Endothelial cell of umbilical vein (primary cell): ENCODE data around the gene OLFML2A. TPM values are rescaled to one million over a fixed set of nuclear protein-coding genes. Genes with fewer than 3 reads are reported as not detected.
A peak's percentile ranks its signal among the peaks of the same experiment; 100 is the strongest.

Experiments
- BruUV-seq: library from RNA; stranded (reverse); fragments of 400-500 nt; replicated peaks from 2 replicates; lab custom pipeline; 2021; lab: Mats Ljungman, UMichigan
- CTCF ChIA-PET: fragments of 300-600, 350-600 bp; sonication (Branson Sonifier 250); formaldehyde crosslinking; loops from one replicate; lab custom pipeline; 2021; ENCODE audit warnings: antibody characterized with exemption, inconsistent platforms; lab: Charles Lee
- POLR2A ChIA-PET: fragments of 300-600, 350-600 bp; sonication (Branson Sonifier 250); formaldehyde crosslinking; loops from one replicate; lab custom pipeline; 2021; ENCODE audit warnings: antibody characterized with exemption, inconsistent platforms; lab: Charles Lee
- DNase-seq: peaks from one replicate; pipeline ENCODE4 v3.0.0-alpha.2; 2011; ENCODE audit warnings: low read depth, low spot score
- FAIRE-seq: peaks from 2 replicates; lab custom pipeline; 2011; peaks lifted over from hg19 to GRCh38; lab: Jason Lieb, UNC
- H2AFZ ChIP-seq: 2 replicates; pipeline ENCODE4 v1.6.0; 2012; ENCODE audit warnings: low read depth, low read length, control low read depth, inconsistent platforms
- H3K27ac ChIP-seq: 2 replicates; pipeline ENCODE4 v1.5.1; 2011; ENCODE audit warnings: low read depth, mild to moderate bottlenecking, control low read depth, low read length, moderate library complexity; ENCODE audit not compliant: insufficient read depth
- H3K27me3 ChIP-seq, 2 experiments: 2 replicates each; pipeline versions ENCODE4 v1.6.0 to v1.6.1; 2011; ENCODE audit warnings: low read length in 2 of 2, mixed read lengths in 1 of 2; ENCODE audit not compliant: control insufficient read depth in 2 of 2, insufficient read depth in 2 of 2
- H3K36me3 ChIP-seq, 2 experiments: 2 replicates in 1 of 2; 3 replicates in 1 of 2; pipeline ENCODE4 v1.5.1; 2011; ENCODE audit warnings: low read length in 2 of 2, mild to moderate bottlenecking in 1 of 2, moderate library complexity in 1 of 2; ENCODE audit not compliant: control insufficient read depth in 2 of 2, insufficient read depth in 2 of 2; ENCODE audit errors: extremely low read depth in 1 of 2
- H3K4me1 ChIP-seq: 3 replicates; pipeline ENCODE4 v1.5.1; 2011; ENCODE audit warnings: mild to moderate bottlenecking, low read length; ENCODE audit not compliant: control insufficient read depth, insufficient read depth; ENCODE audit errors: extremely low read depth
- H3K4me2 ChIP-seq: 2 replicates; pipeline ENCODE4 v1.6.1; 2011; ENCODE audit warnings: low read length, control low read depth, mixed read lengths; ENCODE audit not compliant: insufficient read depth
- H3K4me3 ChIP-seq, 3 experiments: fragments of 200-600 bp in 1 of 3; sonication (generic), shearing (Covaris generic) in 1 of 3; replicated peaks in 1 of 3; 2 replicates each; pipeline ENCODE4 v1.5.1; 2011 to 2016; ENCODE audit warnings: control low read depth in 3 of 3, low read length in 3 of 3, mild to moderate bottlenecking in 2 of 3, inconsistent platforms in 1 of 3, low read depth in 1 of 3, moderate library complexity in 1 of 3; ENCODE audit not compliant: insufficient read depth in 1 of 3
- H3K79me2 ChIP-seq: 2 replicates; pipeline ENCODE4 v1.6.0; 2012; ENCODE audit warnings: low read length, inconsistent platforms; ENCODE audit not compliant: control insufficient read depth, insufficient read depth
- H3K9ac ChIP-seq: replicated peaks from 2 replicates; pipeline ENCODE3; 2011; ENCODE audit warnings: low read length, control low read depth; ENCODE audit not compliant: insufficient read depth; ENCODE audit errors: extremely low read depth
- H3K9me1 ChIP-seq: replicated peaks from 3 replicates; pipeline ENCODE4 v1.6.0; 2011; ENCODE audit warnings: mild to moderate bottlenecking, low read length; ENCODE audit not compliant: control insufficient read depth, insufficient read depth; ENCODE audit errors: extremely low read depth
- H3K9me3 ChIP-seq: replicated peaks from 2 replicates; pipeline ENCODE4 v1.5.1; 2012; ENCODE audit warnings: low read length, inconsistent platforms; ENCODE audit not compliant: control insufficient read depth, insufficient read depth
- H4K20me1 ChIP-seq: replicated peaks from 2 replicates; pipeline ENCODE3; 2011; ENCODE audit warnings: mild to moderate bottlenecking, low read length; ENCODE audit not compliant: control insufficient read depth, insufficient read depth; ENCODE audit errors: extremely low read depth
- EZH2 ChIP-seq: IDR thresholded peaks from 2 replicates; pipeline ENCODE4 v1.6.1; 2012; ENCODE audit warnings: borderline replicate concordance, low read depth, mild to moderate bottlenecking, moderate library complexity, low read length, inconsistent platforms; ENCODE audit not compliant: severe bottlenecking
- FOS ChIP-seq: IDR thresholded peaks from 2 replicates; pipeline ENCODE4 v1.6.1; 2011; ENCODE audit warnings: mild to moderate bottlenecking, low read length, moderate library complexity, borderline replicate concordance; ENCODE audit not compliant: insufficient read depth
- GATA2 ChIP-seq: IDR thresholded peaks from 2 replicates; pipeline ENCODE4 v1.7.0; 2011; ENCODE audit warnings: low read depth, mild to moderate bottlenecking, moderate library complexity, mixed read lengths, low read length; ENCODE audit not compliant: insufficient read length, insufficient read depth
- JUN ChIP-seq: IDR thresholded peaks from 2 replicates; pipeline ENCODE4 v1.6.1; 2011; ENCODE audit warnings: borderline replicate concordance, low read depth; ENCODE audit not compliant: insufficient read length, insufficient read depth
- MYC ChIP-seq: IDR thresholded peaks from one replicate; pipeline ENCODE4 v1.6.1; 2011; ENCODE audit warnings: mild to moderate bottlenecking, low read depth, low read length
- POLR2A ChIP-seq: IDR thresholded peaks from 2 replicates; pipeline ENCODE4 v1.6.1; 2012; ENCODE audit warnings: low read depth, mild to moderate bottlenecking, control low read depth, low read length
- POLR2AphosphoS5 ChIP-seq: IDR thresholded peaks from 2 replicates; pipeline ENCODE4 v1.6.1; 2012; ENCODE audit warnings: low read depth, mild to moderate bottlenecking, control low read depth, low read length, moderate library complexity; ENCODE audit not compliant: insufficient read depth
- dilution Hi-C: fragments of 300-500 bp; cut with MboI; formaldehyde crosslinking; loops from one replicate; pipeline ENCODE4 v1.15.0; 2019; ENCODE audit warnings: low sequenced_read_pairs; ENCODE audit not compliant: extremely low pct_ligation_motif_present
- intact Hi-C: fragments of 100-400 bp; cut with micrococcal nuclease; formaldehyde crosslinking; loops from one replicate; pipeline ENCODE4 v1.10.0; 2022
- polyA plus RNA-seq, 4 experiments: library from polyadenylated mRNA; depleted of rRNA in 3 of 4; stranded (reverse) in 3 of 4; unstranded in 1 of 4; fragments of >200 nt; gene quantifications; 2 replicates each; pipeline versions ENCODE4 v1.2.1 to v1.2.3, GENCODE V29; 2011 to 2012; ENCODE audit warnings: missing spikeins in 1 of 4
- total RNA-seq: library from RNA; stranded (reverse); gene quantifications from 2 replicates; pipeline ENCODE4 v1.2.3, GENCODE V29; 2021
- TF ChIP-seq, protein P1 (sequence below), 2 donors: IDR thresholded peaks; 1 replicate in 1 of 2; 2 replicates in 1 of 2; pipeline ENCODE4 v1.5.1; 2011; ENCODE audit warnings: low read length in 2 of 2, mild to moderate bottlenecking in 2 of 2, moderate library complexity in 2 of 2, control low read depth in 1 of 2, inconsistent platforms in 1 of 2, low read depth in 1 of 2; ENCODE audit not compliant: insufficient read depth in 1 of 2; ENCODE audit errors: extremely low read depth in 1 of 2
- TF ChIP-seq, protein P2 (sequence below): IDR thresholded peaks from 2 replicates; pipeline ENCODE4 v1.6.1; 2011; ENCODE audit not compliant: insufficient read depth, insufficient read length

The OLFML2A gene
- total and polyA plus RNA-seq, 2 donors (not counting 3 experiments of a cell fraction or from before 2014, with no cell fraction given) = 0.92 to 1.1 TPM

DNA sequence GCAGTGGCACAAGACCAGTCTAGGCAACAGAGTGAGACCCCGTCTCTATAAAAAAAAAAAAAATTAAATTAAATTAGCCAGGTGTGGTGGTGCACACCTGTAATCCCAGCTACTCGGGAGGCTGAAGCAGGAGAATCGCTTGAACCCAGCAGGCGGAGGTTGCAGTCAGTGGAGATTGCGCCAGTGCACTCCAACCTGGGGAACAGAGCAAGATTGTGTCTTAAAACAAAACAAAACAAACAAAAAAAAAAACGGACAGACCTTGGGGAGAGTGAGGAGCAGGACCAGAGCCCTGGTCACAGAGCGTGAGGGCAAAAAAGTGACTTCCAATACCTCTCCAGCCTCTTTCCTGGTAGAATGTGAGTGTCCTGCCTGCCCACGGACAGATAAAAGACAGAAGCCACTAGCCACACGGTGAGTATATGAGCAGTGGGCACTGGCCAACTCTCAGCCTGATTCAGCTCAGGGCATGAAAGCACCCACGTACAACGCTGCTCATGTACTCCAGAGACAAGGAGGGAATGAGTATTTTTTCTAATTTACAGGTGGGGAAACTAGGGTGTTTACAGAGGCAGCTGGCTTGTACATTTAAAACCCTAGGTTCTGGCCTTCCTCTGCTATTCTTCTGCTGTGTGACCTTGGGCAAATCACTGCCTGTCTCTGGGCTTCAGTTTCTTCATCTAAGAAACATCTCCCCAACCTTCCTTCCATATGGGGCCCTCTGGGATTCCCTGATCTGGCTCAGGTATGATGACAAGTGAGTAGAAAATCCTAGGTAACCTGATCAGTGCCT lies 1.8 kb downstream of the OLFML2A start:
- Histone ChIP-seq H3K36me3 (no peaks in the 10 kb centered on the region), H3K27me3 (peaks cover 0 to 7% of the 10 kb centered on the region in 2 experiments), H3K27ac (no peak overlapping the region), H3K79me2 (no peaks in the 10 kb centered on the region), H3K4me1 (peaks cover 15% of the 10 kb centered on the region), H3K9ac (no peak overlapping the region), H3K4me3 (no peak overlapping the region), H2AFZ (no peak overlapping the region), H3K9me1 (no peaks in the 10 kb centered on the region), H3K4me2 (no peak overlapping the region), H3K9me3 (no peaks in the 10 kb centered on the region), H4K20me1 (no peaks in the 10 kb centered on the region)
- BruUV-seq = no TSS peak
- intact Hi-C loops = no loop called here
- ChIA-PET POLR2A (interaction anchor here (0.9 to 1.3 kb wide), 3 partner anchors 54 to 507 kb away, joined by 4 to 11 read pairs (median 9); partner anchors contain the start of gene ARPC5L), CTCF (interaction anchor here (0.8 to 11.2 kb wide), 11 partner anchors 7 to 594 kb away, joined by 3 to 967 read pairs (median 4); partner anchors contain the start of genes NR6A1, SCAI and WDR38)
- FAIRE-seq (no peak), DNase-seq (no peak)
- dilution Hi-C loops = no loop called here
- TF ChIP-seq MYC (no peak), POLR2A (no peak), FOS (no peak)

DNA sequence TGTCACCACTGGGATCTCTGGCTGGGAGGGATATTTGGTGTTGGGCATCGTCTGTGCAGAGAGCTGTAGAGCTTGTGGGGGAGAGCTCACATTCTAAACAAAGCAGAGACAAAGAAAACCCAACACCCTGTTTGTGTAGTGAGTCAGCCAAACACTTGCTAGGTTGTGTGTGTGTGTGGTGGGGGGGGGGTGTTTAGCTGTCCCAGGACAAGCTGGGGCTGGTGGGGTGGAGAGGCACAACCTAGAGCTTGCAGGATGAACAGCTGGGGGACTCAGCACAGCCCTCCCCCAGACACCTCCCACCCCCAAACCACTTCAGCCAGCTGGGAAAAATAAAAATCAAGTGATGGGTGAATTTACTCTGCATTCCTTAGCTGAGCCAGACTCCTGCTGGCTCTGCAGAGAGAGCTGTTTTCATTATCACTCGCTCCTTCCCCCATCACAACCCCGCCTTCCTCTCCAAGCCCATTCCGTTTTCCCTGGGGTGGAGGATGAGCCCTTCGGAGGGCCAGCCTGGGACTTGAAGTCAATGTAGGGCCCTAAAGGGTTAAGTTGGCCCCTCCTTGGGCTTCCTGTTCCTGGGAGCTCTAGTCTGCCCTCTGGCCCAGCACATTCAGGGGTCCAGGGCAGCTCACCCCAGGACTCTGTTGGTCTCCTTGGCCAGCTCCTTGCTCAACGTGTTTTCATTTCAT lies 2.6 kb downstream of the OLFML2A start:
- no TSS peak for BruUV-seq
- dilution Hi-C loops (no loop called here), intact Hi-C loops (no loop called here)
- no peak overlapping the region for H3K9ac ChIP-seq
- TF ChIP-seq, protein P1, sequence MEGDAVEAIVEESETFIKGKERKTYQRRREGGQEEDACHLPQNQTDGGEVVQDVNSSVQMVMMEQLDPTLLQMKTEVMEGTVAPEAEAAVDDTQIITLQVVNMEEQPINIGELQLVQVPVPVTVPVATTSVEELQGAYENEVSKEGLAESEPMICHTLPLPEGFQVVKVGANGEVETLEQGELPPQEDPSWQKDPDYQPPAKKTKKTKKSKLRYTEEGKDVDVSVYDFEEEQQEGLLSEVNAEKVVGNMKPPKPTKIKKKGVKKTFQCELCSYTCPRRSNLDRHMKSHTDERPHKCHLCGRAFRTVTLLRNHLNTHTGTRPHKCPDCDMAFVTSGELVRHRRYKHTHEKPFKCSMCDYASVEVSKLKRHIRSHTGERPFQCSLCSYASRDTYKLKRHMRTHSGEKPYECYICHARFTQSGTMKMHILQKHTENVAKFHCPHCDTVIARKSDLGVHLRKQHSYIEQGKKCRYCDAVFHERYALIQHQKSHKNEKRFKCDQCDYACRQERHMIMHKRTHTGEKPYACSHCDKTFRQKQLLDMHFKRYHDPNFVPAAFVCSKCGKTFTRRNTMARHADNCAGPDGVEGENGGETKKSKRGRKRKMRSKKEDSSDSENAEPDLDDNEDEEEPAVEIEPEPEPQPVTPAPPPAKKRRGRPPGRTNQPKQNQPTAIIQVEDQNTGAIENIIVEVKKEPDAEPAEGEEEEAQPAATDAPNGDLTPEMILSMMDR (IDR thresholded peaks at IDR 0.05; ENCODE audit: extremely low read depth in 1 of 2, insufficient read depth in 1 of 2, low read depth in 1 of 2, low read length in 2 of 2) = no peak
- TF ChIP-seq POLR2A (no peak), GATA2 (no peak), JUN (peak; percentile 24), MYC (no peak), FOS (peak; percentile 43), POLR2AphosphoS5 (no peak), EZH2 (no peak)
- TF ChIP-seq, protein P2, sequence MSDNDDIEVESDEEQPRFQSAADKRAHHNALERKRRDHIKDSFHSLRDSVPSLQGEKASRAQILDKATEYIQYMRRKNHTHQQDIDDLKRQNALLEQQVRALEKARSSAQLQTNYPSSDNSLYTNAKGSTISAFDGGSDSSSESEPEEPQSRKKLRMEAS = no peak
- peak overlapping the region; percentile 30 for H3K4me2 ChIP-seq
- peak; percentile 63 for DNase-seq
- H4K20me1 ChIP-seq = no peaks in the 10 kb centered on the region
- H3K36me3 ChIP-seq = no peaks in the 10 kb centered on the region
- no peaks in the 10 kb centered on the region for H3K9me3 ChIP-seq
- H3K4me3 ChIP-seq = no peak overlapping the region
- ChIA-PET POLR2A (interaction anchor here (0.6 to 1.3 kb wide), 4 partner anchors 53 to 506 kb away, joined by 3 to 11 read pairs (median 6); partner anchors contain the start of gene ARPC5L), CTCF (interaction anchor here (0.6 to 11.2 kb wide), 13 partner anchors 8 to 593 kb away, joined by 3 to 967 read pairs (median 4); partner anchors contain the start of genes NR6A1, SCAI and WDR38)
- H3K9me1 ChIP-seq = no peaks in the 10 kb centered on the region
- peaks cover 15% of the 10 kb centered on the region for H3K4me1 ChIP-seq
- H3K79me2 ChIP-seq = no peaks in the 10 kb centered on the region
- no peak overlapping the region for H3K27ac ChIP-seq
- H2AFZ ChIP-seq = peak overlapping the region; percentile 22
- FAIRE-seq = peak; percentile 83
- H3K27me3 ChIP-seq = peaks cover 0 to 7% of the 10 kb centered on the region in 2 experiments
